Fibroblast of villous mesenchyme (primary cell): ENCODE data around the gene TUBGCP3. TPM values are rescaled to one million over a fixed set of nuclear protein-coding genes. Genes with fewer than 3 reads are reported as not detected.

Experiments used
- DNase-seq: peaks from one replicate; pipeline ENCODE4 v3.0.0-alpha.2; 2010; ENCODE audit warnings: low read depth
- H3K4me3 ChIP-seq: 2 replicates; pipeline ENCODE4 v1.5.1; 2011; ENCODE audit warnings: low read depth, mild to moderate bottlenecking, low read length
- total RNA-seq: library from RNA; depleted of rRNA; stranded (reverse); fragments of >200 nt; gene quantifications from 2 replicates; pipeline ENCODE4 v1.2.3, GENCODE V29; 2012
- TF ChIP-seq, protein P1 (sequence below): IDR thresholded peaks from 2 replicates; pipeline ENCODE4 v1.5.1; 2012; ENCODE audit warnings: low read depth, mild to moderate bottlenecking, low read length; ENCODE audit not compliant: insufficient read depth

Gene TUBGCP3
- total RNA-seq, 1 donor = 15.5 TPM

DNA sequence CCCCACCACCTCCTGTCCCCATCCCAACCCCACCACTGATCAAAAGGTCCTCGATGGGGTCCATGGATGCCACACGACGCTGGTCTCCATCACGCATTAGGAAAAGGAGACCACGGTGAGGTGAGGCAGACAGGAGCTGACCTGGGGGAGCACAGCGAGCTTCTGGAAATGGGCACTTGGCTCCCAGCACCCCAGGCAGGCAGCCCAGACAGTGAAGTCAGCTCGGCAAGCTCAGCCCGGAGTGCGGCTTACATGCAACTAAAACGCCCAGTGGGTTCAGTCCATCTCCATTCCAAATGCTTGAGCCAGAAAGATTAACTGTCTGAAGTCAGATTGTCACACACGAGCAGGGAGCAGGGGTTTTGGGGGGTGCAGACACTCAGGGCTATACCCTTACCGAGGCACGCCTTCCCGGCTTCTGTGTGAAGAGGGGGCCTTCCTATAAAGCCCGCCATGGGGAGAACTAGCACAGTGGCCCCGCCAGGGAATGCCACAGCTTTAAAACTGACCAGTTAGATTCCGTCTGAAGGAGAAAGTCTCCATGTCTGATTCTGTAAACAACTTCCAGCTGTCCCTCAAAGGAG, 132.4 kb downstream of the TUBGCP3 start:
- DNase-seq = no peak
- no peak overlapping the region for H3K4me3 ChIP-seq
- TF ChIP-seq, protein P1, sequence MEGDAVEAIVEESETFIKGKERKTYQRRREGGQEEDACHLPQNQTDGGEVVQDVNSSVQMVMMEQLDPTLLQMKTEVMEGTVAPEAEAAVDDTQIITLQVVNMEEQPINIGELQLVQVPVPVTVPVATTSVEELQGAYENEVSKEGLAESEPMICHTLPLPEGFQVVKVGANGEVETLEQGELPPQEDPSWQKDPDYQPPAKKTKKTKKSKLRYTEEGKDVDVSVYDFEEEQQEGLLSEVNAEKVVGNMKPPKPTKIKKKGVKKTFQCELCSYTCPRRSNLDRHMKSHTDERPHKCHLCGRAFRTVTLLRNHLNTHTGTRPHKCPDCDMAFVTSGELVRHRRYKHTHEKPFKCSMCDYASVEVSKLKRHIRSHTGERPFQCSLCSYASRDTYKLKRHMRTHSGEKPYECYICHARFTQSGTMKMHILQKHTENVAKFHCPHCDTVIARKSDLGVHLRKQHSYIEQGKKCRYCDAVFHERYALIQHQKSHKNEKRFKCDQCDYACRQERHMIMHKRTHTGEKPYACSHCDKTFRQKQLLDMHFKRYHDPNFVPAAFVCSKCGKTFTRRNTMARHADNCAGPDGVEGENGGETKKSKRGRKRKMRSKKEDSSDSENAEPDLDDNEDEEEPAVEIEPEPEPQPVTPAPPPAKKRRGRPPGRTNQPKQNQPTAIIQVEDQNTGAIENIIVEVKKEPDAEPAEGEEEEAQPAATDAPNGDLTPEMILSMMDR = no peak

DNA sequence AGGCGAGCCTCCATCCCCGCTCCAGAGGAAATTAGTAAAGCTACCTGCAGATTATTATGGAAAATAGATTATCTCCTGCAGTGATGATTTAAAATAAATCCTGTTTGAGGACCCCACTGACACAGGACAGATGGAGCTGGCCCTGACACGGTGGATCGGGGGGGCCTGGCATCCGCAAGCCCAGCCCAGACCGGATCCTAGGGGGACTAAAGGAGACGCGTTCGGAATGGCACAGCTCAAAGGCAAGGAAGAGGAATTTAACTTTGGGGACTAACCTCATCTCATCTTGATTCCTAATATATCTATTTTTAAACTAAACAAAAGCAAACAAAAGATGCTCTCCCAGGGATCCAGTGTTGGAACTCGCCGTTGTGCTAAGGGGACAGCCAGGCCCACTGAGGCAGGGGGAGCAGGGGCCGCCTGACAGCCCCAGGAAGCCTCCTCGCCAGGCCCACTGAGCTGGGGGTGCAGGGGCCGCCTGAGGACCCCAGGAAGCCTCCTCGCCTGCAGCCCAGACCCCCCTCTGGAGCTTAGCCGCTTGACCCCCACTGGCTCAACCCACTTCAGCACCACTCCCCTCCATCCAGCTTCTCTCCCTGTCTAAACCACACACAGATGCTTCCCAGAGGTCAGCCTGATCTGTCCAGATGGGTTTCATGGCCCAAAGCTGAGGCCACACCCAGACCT, 133.2 kb downstream of the TUBGCP3 start:
- H3K4me3 ChIP-seq = no peak overlapping the region
- DNase-seq = no peak
- TF ChIP-seq, protein P1 = no peak

DNA sequence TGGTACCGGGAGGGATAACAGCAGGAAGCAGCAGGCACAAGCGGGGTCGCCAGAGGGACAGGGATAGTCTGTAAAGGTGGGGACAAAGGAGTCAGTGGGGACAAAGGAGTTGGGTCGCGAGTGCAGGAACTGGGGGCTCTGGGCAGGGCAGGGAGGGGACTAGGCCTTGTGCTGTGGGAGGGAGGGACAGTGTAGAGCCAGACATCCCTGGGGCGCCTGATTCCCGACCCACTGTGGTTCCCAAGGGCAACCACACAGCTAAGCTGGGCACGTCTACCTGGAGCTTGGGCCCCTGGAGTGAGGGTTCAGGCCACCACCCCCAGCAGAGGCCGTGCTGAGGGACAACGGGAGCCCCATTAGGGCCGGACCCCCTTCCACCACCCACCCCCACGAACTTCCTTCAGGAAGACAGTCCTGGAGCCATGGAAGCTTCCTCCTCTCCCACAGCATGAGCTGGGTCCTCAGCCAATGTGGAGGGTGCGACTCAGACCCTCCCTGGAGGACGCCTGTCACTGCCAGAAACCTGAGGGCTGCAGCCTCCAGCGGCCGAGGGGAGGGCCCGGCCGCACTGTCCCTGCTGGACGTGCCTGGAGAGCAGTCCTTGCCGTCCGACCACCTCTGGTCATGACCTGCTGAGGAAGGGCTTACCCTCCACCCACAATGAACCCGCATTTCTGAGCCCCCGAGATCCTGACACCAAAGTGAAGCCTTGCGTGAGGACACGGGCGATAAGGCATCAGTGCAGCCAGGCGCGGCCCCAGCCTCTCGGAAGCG, 133.9 kb downstream of the TUBGCP3 start:
- no peak overlapping the region for H3K4me3 ChIP-seq
- DNase-seq = no peak
- TF ChIP-seq, protein P1 = no peak

DNA sequence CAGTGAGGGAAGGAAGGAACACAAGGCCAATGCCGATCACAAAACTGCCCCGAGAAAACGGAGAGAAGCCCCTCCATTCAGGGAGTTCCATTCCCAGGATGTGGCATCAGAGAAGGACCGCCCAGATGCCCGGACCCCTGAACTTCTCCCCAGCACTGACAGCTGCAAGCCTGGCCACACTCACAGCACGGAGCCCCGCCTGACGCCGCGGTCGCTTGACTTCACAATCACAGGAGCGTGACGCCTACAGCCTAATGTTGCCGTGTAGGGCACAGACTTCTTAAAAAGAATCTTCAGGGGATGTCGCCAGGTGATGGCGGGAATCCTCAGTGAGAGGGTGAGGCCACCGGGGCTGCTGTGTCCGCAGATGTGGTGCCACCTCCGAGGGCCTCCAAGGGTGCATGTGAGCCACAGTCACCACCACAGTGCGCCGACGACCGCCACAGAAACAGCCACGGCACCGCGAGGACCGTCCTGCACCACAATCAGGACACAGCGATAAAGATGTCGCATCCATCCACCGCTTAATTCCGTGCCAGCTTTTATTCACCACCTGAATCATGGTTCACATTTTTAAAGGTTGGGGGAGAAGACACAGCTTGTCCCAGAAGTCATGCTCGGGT, 134.6 kb downstream of the TUBGCP3 start:
- H3K4me3 ChIP-seq = no peak overlapping the region
- TF ChIP-seq, protein P1 = no peak
- DNase-seq = no peak

DNA sequence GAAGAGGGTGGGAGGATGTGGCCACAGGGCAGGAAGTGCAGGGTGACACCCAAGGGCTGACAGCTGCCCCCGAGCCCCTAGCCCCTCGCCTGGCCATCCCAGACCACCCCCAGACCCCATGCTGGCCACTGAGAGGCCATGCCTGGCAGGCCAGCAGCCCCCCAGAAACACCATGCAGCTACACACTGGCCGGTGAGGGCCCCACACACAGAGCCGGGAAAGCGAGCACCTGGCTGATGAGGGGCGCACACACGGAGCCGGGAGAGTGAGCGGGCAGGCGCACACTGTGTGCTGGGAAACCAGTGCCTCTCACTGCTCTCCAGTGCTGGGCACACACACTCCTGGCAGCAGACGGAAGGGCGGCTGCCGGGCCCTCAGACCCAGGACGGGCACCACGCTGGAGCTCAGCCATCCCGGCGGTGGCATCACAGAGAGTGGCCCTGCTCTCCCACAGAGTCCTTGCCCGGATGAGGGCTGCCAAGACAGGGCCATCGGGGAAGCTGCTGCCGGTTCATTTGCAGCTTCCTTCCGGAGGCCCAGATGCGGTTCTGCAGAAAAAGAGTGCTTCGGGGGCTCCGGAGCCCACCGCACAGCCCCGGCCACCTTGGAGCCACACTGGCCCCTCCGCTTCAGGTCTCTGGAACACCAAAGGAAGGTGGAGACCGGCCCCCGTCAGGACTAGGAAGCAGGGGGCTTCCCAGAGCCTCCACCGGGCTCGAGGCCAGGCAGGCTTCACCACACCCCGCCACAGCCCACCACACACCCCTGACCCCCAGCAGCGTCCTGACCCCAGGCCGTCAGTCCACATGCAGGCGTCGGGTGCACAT, 135.4 kb downstream of the TUBGCP3 start:
- no peak for DNase-seq
- TF ChIP-seq, protein P1 = no peak
- no peak overlapping the region for H3K4me3 ChIP-seq
